DMS 273 (cell line): ENCODE data around the gene VAX1.
"Not testable (repeated sequence)": the region's sequence is repeated elsewhere in the genome, so short reads cannot be mapped to it uniquely, and the experiment has no call there.

Experiments
- DNase-seq: peaks from one replicate; lab custom pipeline; 2025; ENCODE audit not compliant: unreplicated experiment; lab: John Stamatoyannopoulos, UW

The VAX1 gene

DNA sequence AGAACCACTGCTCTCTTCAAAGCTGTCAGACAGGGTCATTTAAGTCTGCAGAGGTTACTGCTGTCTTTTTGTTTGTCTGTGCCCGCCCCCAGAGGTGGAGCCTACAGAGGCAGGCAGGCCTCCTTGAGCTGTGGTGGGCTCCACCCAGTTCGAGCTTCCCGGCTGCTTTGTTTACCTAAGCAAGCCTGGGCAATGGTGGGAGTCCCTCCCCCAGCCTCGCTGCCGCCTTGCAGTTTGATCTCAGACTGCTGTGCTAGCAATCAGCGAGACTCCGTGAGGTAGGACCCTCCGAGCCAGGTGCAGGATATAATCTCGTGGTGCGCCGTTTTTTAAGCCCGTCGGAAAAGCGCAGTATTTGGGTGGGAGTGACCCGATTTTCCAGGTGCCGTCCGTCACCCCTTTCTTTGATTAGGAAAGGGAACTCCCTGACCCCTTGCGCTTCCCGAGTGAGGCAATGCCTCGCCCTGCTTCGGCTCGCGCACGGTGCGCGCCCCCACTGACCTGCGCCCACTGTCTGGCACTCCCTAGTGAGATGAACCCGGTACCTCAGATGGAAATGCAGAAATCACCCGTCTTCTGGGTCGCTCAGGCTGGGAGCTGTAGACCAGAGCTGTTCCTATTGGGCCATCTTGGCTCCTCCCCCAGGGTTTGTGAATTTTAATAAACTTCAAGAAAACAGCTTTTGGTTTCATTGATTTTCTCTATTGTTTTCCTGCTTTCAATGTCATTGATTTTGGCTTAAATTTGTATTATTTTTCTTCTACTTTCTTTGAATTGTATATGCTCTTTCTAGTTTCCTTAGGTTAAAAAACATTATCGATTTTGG lies 53.4 kb downstream of the VAX1 start:
- not testable (repeated sequence) for DNase-seq
